Testis (tissue), 2 donors: ENCODE results near the gene CDYL2.

Source experiments
- POLR2A ChIP-seq: fragments of 450-650 bp; IDR thresholded peaks from one replicate; pipeline ENCODE4 v1.6.1; 2017; ENCODE audit warnings: antibody characterized with exemption, mild to moderate bottlenecking, moderate library complexity
- TF ChIP-seq, protein P1 (sequence below), 3 experiments: fragments of 450-650 bp in 2 of 3; fragments of 200-600 bp in 1 of 3; sonication (generic) in 1 of 3; IDR thresholded peaks; one replicate each; pipeline ENCODE4 v1.5.1; 2016 to 2019; ENCODE audit warnings: antibody characterized with exemption in 3 of 3, mild to moderate bottlenecking in 2 of 3, moderate library complexity in 1 of 3

DNA sequence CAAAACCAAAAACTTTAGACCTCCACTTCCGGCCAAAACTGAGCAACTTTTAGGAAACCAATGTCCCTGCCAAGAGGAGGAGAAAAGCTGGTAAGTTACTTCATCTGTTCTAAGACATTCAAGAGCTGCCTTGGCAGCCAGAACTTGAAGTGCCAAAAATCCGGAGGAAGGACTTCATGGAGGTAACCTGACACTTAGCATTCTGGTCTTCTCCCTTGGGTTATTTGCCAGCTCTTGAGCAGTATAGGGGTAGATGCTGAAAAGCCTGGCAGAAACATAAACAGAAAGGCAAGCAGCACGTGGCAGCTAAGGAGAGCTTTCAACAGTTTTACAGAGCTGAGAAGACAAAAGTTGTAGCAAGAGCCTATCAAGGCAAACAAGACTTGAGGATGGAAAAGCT, 53.2 kb downstream of the CDYL2 start:
- TF ChIP-seq, protein P1, sequence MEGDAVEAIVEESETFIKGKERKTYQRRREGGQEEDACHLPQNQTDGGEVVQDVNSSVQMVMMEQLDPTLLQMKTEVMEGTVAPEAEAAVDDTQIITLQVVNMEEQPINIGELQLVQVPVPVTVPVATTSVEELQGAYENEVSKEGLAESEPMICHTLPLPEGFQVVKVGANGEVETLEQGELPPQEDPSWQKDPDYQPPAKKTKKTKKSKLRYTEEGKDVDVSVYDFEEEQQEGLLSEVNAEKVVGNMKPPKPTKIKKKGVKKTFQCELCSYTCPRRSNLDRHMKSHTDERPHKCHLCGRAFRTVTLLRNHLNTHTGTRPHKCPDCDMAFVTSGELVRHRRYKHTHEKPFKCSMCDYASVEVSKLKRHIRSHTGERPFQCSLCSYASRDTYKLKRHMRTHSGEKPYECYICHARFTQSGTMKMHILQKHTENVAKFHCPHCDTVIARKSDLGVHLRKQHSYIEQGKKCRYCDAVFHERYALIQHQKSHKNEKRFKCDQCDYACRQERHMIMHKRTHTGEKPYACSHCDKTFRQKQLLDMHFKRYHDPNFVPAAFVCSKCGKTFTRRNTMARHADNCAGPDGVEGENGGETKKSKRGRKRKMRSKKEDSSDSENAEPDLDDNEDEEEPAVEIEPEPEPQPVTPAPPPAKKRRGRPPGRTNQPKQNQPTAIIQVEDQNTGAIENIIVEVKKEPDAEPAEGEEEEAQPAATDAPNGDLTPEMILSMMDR (IDR thresholded peaks at IDR 0.05) = no peak
- no peak for TF ChIP-seq POLR2A
